GM19023 (cell line): ENCODE results near the gene PARVB.

ENCODE experiments used
- ATAC-seq: cut with Tn5 transposase; IDR thresholded peaks from one replicate; pipeline ENCODE4 v1.9.1; 2021; ENCODE audit warnings: mild to moderate bottlenecking, moderate library complexity; ENCODE audit not compliant: unreplicated experiment

The PARVB gene

DNA sequence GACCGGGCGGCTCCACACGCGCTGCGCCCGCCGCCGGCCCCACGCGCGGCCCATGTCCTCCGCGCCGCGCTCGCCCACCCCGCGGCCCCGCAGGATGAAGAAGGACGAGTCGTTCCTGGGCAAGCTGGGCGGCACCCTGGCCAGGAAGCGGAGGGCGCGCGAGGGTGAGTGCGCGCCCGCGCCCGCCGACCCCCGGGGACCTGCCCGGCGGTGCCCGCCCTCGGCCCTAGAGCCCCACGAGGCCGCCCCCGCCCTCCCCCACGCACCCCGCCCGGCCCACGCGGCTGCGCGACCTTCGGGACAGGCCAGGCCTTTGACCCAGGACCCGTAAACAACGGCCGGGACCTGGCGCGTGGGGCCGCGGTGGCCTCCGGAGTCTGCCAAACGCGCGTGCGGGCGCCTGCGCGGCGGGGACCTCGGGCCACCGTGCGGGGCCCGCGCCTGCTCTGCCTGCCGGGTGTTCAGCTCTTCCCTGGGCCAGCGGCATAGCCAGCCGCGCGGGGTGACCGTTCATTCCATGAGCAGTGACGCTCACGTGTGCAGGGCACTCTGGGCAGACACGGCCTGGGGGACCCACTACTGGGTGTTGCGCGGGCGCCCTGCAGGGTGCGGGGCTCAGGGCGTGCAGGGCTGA lies at the start of gene PARVB:
PARVB (plus strand) TSS at position 15 of the 634 bp plus-strand sequence; CDS start at position 53, 38 bp downstream.
- ATAC-seq, result no peak

DNA sequence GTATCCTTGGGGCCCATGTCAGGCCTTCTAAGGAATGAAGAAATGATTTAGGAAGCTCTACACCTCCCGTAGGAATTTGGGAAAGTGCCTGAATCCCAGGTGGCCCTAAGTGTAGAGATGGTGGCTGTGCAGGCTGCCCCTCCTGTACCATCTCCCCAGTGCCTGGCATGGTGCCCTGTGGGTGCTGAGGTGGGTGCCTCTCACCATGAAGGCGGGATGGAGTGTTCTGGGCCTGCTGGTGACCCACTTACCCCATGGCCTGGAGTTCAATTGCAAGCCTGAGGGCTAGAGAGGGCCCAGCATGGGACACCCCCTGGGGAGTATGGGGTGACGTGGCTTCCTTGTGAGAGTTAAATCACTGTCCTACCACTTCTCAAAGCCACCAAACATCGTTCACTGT lies 49.1 kb upstream of the PARVB start:
- ATAC-seq, result no peak

- ATAC-seq, result no peak
These were observed 47.0 kb upstream of the PARVB start for GRCh38 chr22:43976861-43977795.

DNA sequence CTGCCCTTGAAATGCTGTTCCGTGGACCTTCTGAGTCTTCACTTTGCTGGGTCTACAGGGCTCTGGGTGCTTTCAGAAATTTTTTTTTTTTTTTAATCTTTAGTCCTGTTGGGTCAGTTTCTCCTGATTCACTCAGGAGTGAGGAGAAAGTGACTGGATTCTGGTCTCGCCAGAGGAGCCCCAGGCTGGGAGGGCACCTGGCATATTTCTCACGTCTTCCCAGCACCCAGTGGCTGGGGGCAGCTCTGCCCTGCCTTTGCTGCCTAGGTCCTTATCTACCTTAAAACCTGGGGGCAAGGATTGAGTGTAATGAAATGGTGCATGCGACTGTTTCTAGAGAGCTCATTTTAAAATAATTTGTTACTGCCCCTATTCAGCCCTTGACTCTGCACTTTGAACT lies 45.5 kb upstream of the PARVB start:
- no peak for ATAC-seq

- no peak for ATAC-seq
These were observed 43.5 kb upstream of the PARVB start for GRCh38 chr22:43980579-43980978.

- ATAC-seq, result no peak
These were observed 43.1 kb upstream of the PARVB start for GRCh38 chr22:43980996-43981395.

GRCh38 chr22:43983808-43984207 lies 40.3 kb upstream of the PARVB start:
- ATAC-seq, result no peak

GRCh38 chr22:43985532-43985931 lies 38.6 kb upstream of the PARVB start:
- no peak for ATAC-seq

DNA sequence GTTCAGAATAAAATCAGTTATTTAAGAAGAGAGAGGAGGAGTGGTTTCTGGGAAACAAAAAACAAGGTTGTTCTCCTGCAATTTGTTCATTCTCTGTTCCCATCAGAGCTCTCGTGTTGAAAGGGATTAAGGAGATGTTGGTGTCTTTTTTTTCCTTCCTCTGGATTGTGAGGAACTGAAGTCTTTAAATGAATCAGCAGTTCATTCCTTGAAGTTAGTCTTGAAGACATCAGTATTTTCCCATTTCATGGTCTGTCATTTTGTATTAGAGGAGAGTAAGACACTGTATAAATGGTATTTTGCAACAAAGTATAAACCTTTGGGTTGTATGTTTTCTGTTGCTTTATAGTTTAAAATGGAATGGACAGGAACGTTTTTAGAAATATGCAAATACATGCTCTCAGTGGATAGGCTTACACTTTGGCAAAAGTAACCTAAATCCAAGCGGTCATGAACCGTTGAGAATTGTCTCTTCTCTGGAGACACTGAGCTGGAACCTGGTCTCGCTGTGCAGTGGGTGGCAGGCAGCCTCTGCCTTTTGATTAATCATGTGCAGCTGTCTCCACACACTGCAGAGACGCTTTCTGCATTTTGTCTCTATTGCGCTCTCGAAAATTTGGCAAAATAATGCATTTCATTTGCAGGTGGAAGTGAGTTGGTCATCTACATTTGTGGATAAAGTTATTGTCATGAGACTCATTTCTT lies 35.8 kb upstream of the PARVB start:
- no peak for ATAC-seq

DNA sequence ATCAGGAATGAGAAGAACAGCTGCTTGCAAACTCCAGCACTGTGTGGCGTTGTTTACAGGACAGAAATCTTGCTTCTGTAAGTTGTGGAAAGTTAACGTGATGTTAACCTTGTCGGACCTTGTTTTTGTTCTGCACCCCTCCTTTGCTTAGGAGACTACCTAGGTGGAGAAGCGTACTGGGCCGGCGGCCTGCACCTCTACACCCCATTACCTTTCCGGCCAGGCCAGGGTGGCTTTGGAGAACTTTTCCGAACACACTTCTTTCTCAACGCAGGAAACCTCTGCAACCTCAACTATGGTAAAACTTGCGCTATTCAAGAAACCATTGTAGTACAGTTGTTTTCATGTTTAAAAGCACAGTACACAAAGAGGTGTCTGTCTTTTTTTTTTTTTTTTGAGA lies 35.1 kb upstream of the PARVB start:
- no peak for ATAC-seq

- ATAC-seq, result no peak
These were observed 34.1 kb upstream of the PARVB start for GRCh38 chr22:43990044-43990443.

DNA sequence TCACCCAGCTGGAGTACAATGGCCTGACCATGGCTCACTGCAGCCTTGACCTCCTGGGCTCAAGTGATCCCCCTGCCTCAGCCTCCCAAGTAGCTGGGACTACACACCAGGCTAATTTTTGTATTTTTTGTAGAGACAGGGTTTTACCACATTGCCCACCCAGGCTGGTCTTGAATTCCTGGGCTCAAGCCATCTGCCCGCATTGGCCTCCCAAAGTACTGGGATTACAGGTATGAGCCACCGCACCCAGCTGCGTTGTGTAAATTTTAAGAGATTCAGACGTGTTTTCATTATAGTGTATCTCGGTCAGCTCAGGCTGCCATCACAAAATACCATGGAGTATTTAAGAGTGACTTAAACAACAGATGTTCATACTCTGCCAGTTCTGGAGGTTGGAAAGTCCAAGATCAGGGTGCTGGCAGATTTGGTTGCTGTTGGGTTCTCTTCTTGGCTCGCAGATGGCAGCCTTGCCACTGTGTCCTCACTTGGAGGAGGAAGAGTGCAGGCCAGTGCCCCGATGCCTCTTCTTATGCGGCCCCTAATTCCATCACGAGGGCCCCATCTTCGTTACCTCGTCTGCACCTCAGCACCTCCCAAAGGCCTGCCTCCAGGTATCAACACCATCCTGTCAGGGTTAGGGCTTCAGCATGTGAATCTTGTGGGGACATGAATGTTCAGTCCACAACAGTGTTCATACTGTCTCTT lies 32.6 kb upstream of the PARVB start:
- ATAC-seq, result no peak

- no peak for ATAC-seq
These were observed 31.7 kb upstream of the PARVB start for GRCh38 chr22:43992331-43992821.

DNA sequence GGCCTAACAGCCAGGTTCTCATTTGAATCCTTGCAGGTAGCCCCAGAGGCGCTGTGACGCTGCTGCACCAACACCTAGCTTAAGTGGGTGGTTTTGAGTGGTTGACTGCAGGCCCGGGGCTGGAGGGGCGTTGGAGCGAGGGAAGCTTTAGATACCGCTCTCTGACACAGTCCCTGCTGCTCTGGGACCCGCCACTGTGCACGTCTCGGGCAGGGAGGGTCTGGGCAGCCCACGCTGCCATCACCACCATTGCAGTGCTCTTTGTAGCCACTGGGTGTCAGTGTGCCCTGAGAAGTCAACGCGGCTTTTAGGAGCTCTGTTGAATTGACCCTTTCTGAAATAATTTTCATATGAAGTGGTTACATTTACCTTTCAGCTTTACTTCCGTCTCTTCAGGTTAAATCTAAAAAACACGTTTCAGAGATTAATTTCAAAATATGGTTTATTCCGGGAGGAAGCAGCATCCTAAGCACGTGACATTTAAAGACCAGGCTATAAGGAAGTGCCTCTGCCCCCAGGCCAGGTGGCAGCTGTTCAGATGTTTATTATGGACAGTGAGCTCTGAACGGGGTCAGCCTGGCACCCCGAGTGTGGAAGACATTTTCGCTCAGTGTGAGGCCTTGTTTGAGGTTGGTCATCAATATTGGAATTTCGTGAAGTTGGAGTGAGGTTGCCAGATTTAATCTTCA lies 30.9 kb upstream of the PARVB start:
- ATAC-seq, result no peak

GRCh38 chr22:43994006-43994405 lies 30.1 kb upstream of the PARVB start:
- ATAC-seq, result no peak

GRCh38 chr22:43994416-43994815 lies 29.7 kb upstream of the PARVB start:
- no peak for ATAC-seq

- ATAC-seq, result no peak
These were observed 28.9 kb upstream of the PARVB start for GRCh38 chr22:43995057-43995685.

DNA sequence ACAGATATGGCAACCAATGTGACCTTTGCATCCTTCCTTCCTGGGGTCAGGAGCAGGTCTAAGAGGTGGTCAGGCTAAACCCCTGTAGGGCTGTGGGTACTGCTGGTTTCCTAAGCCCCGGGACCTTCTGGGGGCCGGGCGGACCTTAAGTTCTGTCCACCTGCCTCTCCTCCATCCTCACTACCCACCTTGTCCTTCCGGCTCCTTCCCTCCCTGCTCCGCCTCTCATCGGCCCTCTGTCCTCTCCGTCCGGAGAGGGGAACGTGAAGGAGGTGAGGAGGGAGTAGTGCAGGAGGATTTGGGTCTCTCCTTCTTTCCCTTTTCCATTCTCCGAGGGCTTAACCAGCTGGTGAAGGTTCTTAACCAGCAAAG lies 28.3 kb upstream of the PARVB start:
- ATAC-seq, result peak; percentile 21

DNA sequence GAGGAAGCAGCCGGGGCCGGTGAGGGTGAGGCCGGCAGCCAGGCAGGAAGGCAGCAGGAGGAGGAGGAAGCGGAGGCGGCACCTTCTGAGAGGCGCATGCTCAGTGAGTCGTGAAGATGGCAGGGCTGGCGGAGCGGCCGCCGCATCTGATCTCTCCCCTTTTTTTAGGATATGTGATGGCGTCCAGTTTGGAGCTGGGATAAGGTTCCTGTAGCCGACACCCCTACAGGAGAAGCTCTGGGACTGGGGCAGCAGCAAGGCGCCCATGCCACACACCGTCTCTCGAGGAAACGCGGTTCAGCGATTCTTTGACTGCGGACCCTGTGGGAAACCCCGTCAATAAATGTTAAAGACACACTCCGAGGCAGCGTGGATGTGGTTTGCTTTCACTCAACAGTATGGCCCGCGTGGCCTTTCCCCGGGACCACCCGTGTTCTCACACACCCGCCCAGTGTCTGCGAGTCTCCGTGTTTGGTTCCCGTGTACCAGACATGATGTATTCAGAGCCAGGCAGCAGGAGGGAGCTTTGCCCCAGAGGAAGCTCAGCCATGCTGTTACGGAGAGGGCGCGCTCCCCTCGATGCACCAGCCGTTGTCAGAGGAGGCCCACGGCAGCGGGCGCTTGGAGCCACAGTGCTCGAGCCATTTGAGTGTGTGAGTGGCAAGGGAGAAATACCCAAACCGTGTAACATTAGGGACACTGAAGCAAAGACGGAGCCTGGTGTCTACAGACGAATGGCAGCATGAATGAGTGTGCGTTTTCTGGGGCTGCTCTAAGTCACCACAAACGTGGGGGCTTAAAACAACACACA lies 27.7 kb upstream of the PARVB start:
- ATAC-seq, result peak; percentile 59
